Urinary bladder (tissue), 4 donors: ENCODE results near the gene ST3GAL3. TPM values are rescaled to one million over a fixed set of nuclear protein-coding genes. Genes with fewer than 3 reads are reported as not detected.
A peak's percentile ranks its signal among the peaks of the same experiment; 100 is the strongest.

Experiments used
- DNase-seq: peaks from one replicate; pipeline ENCODE4 v3.0.0-alpha.2; 2015; ENCODE audit errors: extremely low spot score
- H3K27ac ChIP-seq: one replicate; pipeline ENCODE4 v1.5.1; 2013; ENCODE audit warnings: low read depth, mild to moderate bottlenecking, moderate library complexity
- H3K36me3 ChIP-seq: one replicate; pipeline ENCODE4 v1.6.1; 2013; ENCODE audit warnings: mild to moderate bottlenecking, moderate library complexity; ENCODE audit not compliant: insufficient read depth
- H3K4me1 ChIP-seq: one replicate; pipeline ENCODE4 v1.6.1; 2013; ENCODE audit warnings: mild to moderate bottlenecking, moderate library complexity; ENCODE audit not compliant: insufficient read depth
- H3K4me3 ChIP-seq: one replicate; pipeline ENCODE4 v1.5.1; 2013; ENCODE audit warnings: low read depth, low read length
- WGBS: extraction: QIAGEN DNeasy Blood & Tissue Kit; methylation state at CpG from one replicate; pipeline ENCODE4 v1.1.7; 2013; 5-methylcytosine and 5-hydroxymethylcytosine counted together
- polyA plus RNA-seq: library from polyadenylated mRNA; stranded (reverse); fragments of 200-250 nt; gene quantifications from one replicate; pipeline ENCODE4 v1.2.3, GENCODE V29; 2013
- total RNA-seq: library from RNA; depleted of rRNA; stranded (reverse); fragments of >200 nt; gene quantifications from one replicate; pipeline ENCODE4 v1.2.3, GENCODE V29; 2014
- donor health status: healthy with polysubstance abuse.
- donor health status: healthy.

Gene ST3GAL3
- total and polyA plus RNA-seq, 2 donors = 25.4 to 27.2 TPM

- Histone ChIP-seq H3K4me3 (no peak overlapping the region), H3K27ac (no peak overlapping the region), H3K4me1 (no peaks in the 10 kb centered on the region), H3K36me3 (no peaks in the 10 kb centered on the region)
- WGBS = 30% methylated on average over 7 of the region's 7 CpGs
- DNase-seq = no peak
Observed at GRCh38 chr1:43913051-43913501, 205.7 kb downstream of the ST3GAL3 start.

GRCh38 chr1:43913666-43914360 is 206.5 kb downstream of the ST3GAL3 start:
- no peak for DNase-seq
- 78% methylated on average over 18 of the region's 18 CpGs for WGBS
- Histone ChIP-seq H3K4me3 (no peak overlapping the region), H3K4me1 (no peaks in the 10 kb centered on the region), H3K27ac (no peak overlapping the region), H3K36me3 (no peaks in the 10 kb centered on the region)

GRCh38 chr1:43914576-43915525 is 207.5 kb downstream of the ST3GAL3 start:
- Histone ChIP-seq H3K4me1 (no peaks in the 10 kb centered on the region), H3K36me3 (no peaks in the 10 kb centered on the region), H3K4me3 (no peak overlapping the region), H3K27ac (no peak overlapping the region)
- WGBS = 93% methylated on average over 13 of the region's 13 CpGs
- DNase-seq = no peak

GRCh38 chr1:43919906-43920305 is 212.6 kb downstream of the ST3GAL3 start:
- Histone ChIP-seq H3K4me3 (no peak overlapping the region), H3K27ac (no peak overlapping the region), H3K4me1 (no peaks in the 10 kb centered on the region), H3K36me3 (no peaks in the 10 kb centered on the region)
- 90% methylated on average over 7 of the region's 7 CpGs for WGBS
- DNase-seq = no peak

GRCh38 chr1:43921022-43921421 is 213.7 kb downstream of the ST3GAL3 start:
- Histone ChIP-seq H3K4me3 (no peak overlapping the region), H3K27ac (no peak overlapping the region), H3K4me1 (no peaks in the 10 kb centered on the region), H3K36me3 (no peaks in the 10 kb centered on the region)
- 93% methylated on average over 6 of the region's 6 CpGs for WGBS
- no peak for DNase-seq

- 84% methylated on average over 4 of the region's 4 CpGs for WGBS
- DNase-seq = no peak
- H3K4me1 ChIP-seq = no peaks in the 10 kb centered on the region
- H3K4me3 ChIP-seq = no peak overlapping the region
- H3K27ac ChIP-seq = no peak overlapping the region
- H3K36me3 ChIP-seq = no peaks in the 10 kb centered on the region
Observed at GRCh38 chr1:43924516-43924915, 217.2 kb downstream of the ST3GAL3 start.

GRCh38 chr1:43925846-43926245 is 218.5 kb downstream of the ST3GAL3 start:
- Histone ChIP-seq H3K4me3 (no peak overlapping the region), H3K27ac (no peak overlapping the region), H3K36me3 (no peaks in the 10 kb centered on the region), H3K4me1 (no peaks in the 10 kb centered on the region)
- WGBS = 94% methylated on average over 9 of the region's 9 CpGs
- no peak for DNase-seq

- no peaks in the 10 kb centered on the region for H3K4me1 ChIP-seq
- WGBS = 93% methylated on average over 10 of the region's 10 CpGs
- no peak overlapping the region for H3K27ac ChIP-seq
- DNase-seq = no peak
- H3K4me3 ChIP-seq = no peak overlapping the region
- no peaks in the 10 kb centered on the region for H3K36me3 ChIP-seq
Observed at GRCh38 chr1:43930168-43930948, 223.0 kb downstream of the ST3GAL3 start.

- no peak for DNase-seq
- Histone ChIP-seq H3K36me3 (no peaks in the 10 kb centered on the region), H3K4me1 (no peaks in the 10 kb centered on the region), H3K4me3 (no peak overlapping the region), H3K27ac (no peak overlapping the region)
- WGBS = 67% methylated on average over 4 of the region's 4 CpGs
Observed at GRCh38 chr1:43930949-43931275, 223.6 kb downstream of the ST3GAL3 start.

GRCh38 chr1:43931711-43932660 is 224.7 kb downstream of the ST3GAL3 start:
- no peaks in the 10 kb centered on the region for H3K36me3 ChIP-seq
- no peak for DNase-seq
- no peaks in the 10 kb centered on the region for H3K4me1 ChIP-seq
- H3K4me3 ChIP-seq = no peak overlapping the region
- 92% methylated on average over 13 of the region's 13 CpGs for WGBS
- H3K27ac ChIP-seq = no peak overlapping the region

GRCh38 chr1:43932786-43933385 is 225.6 kb downstream of the ST3GAL3 start:
- no peak overlapping the region for H3K4me3 ChIP-seq
- DNase-seq = no peak
- WGBS = 29% methylated on average over 8 of the region's 8 CpGs
- H3K36me3 ChIP-seq = no peaks in the 10 kb centered on the region
- no peak overlapping the region for H3K27ac ChIP-seq
- no peaks in the 10 kb centered on the region for H3K4me1 ChIP-seq

- H3K4me1 ChIP-seq = no peaks in the 10 kb centered on the region
- H3K27ac ChIP-seq = no peak within 1 kb of the TSS
- DNase-seq = peak; percentile 31
- 4% methylated on average over 42 of the region's 42 CpGs for WGBS
- peak within 1 kb of the TSS; percentile 22 for H3K4me3 ChIP-seq
- H3K36me3 ChIP-seq = no peaks in the 10 kb centered on the region
Observed at GRCh38 chr1:43933386-43934100, 226.2 kb downstream of the ST3GAL3 start, which contains the start of gene ARTN. Gene ARTN (plus strand): TSS chr1:43933801. CDS start chr1:43935657, 1,856 bp downstream.
